ENCODE results near the gene TRMU. TPM values are rescaled to one million over a fixed set of nuclear protein-coding genes. Genes with fewer than 3 reads are reported as not detected.

TRMU gene
- total RNA-seq, 2 experiments from 2014 or later, result 84.0 to 84.6 TPM

DNA sequence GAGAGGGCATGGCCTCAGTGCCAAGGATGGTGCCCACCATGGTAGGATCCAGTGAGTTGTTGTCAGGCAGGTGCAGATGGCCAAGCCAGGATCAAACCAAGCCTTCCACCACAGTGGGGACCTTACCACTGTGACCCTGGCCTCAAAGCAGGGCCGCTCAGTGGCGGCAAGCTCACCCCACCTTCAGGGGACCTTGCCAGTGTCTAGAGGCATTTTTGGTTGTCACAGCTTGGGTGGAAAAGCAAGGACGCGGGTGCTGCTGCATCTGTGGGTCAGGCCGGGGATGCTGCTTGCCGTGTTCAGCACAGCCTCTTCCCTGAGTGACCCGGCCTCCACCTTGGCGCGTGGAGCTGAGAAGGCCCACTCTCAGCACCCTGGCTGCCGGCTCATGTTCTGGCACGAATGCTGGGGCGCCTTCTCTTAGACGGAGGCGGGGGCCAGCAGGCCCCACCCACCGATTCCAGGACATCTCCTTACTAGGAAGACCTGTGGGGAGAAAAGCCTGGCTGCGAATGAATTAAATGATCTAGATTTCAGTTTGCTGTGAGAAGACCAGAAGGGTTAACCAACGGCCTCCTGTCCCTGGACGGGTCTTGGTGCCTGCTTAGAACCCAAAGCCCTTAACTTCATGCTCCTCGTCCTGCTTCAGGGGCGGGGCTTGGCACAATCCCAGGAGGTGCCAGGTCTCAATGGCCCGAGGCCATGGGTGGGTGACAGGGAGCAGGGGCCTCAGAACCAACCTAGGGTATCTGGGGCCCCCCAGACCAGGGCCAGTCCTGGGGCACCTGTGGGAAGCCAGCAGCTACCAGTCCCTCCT is 18.9 kb downstream of the TRMU start:
- H3K4me1 Mint-ChIP-seq (ENCODE audit: low read depth), result no peaks in the 10 kb centered on the region
- H3K36me3 Mint-ChIP-seq (ENCODE audit: low read depth), result peaks cover 37% of the 10 kb centered on the region
- DNase-seq (no peak), ATAC-seq (no peak)
- H3K27me3 Mint-ChIP-seq (ENCODE audit: low read depth), result no peaks in the 10 kb centered on the region
- no peaks in the 10 kb centered on the region for H3K9me3 Mint-ChIP-seq (ENCODE audit: insufficient read depth)
- no peak overlapping the region for H3K27ac Mint-ChIP-seq
- ChIA-PET CTCF (interaction anchor here (1.5 kb wide), 1 partner anchor 187 kb away, joined by 4 read pairs; no protein-coding TSS in a partner anchor), POLR2A (no interaction called here)
- no peak overlapping the region for H3K4me3 Mint-ChIP-seq

DNA sequence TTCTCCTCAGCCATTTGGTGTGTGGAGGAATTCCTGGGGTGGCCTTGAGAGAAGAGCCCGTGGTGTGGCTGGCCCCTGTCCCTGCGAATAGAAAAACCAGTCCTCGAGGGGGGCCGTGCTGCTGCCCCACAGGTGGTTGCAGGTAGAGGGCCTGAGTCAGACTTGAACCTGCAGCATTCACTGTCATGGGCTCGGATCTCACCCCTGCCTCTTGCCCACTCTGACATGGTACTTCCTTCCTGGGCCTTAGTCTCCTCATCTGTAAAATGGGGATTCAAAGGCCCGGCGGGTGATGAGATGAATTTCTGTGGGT is 19.4 kb downstream of the TRMU start:
- DNase-seq (no peak), ATAC-seq (no peak)
- Mint-ChIP-seq H3K9me3 (ENCODE audit: insufficient read depth) (no peaks in the 10 kb centered on the region), H3K27me3 (ENCODE audit: low read depth) (no peaks in the 10 kb centered on the region), H3K4me1 (ENCODE audit: low read depth) (no peaks in the 10 kb centered on the region), H3K4me3 (no peak overlapping the region), H3K27ac (no peak overlapping the region), H3K36me3 (ENCODE audit: low read depth) (peaks cover 34% of the 10 kb centered on the region)
- CTCF ChIA-PET, result interaction anchor here (0.9 to 1.5 kb wide), 2 partner anchors 175 to 187 kb away, joined by 3 to 4 read pairs; no protein-coding TSS in a partner anchor
- POLR2A ChIA-PET, result no interaction called here

DNA sequence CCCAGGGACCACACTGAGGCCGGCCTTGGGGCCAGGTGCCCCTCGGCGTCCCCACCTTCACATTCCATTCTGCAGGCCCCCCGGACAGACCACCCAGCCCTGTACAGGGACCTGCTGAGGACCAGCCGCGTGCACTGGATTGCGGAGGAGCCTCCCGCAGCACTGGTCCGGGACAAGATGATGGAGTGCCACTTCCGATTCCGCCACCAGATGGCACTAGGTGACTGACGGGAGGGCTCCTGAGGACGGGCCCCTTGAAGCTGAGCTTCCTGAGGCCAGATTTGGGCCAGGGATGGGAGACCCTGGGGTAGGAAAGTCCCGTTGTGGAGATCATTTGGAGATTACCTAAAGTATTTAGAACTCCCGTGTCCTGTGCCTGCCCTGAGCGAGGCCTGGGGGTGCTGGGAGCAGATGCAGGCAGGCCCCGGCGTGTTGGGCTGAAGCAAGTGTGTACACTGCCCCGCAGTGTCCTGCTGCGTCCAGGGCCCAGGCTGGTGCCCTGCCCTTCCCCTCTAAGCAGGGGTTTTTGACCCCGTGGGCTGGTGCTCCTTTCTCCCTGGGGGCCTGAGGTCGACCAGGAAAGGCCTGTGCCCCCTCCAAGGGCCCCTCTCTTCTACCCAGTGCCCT is 20.0 kb downstream of the TRMU start:
- DNase-seq (peak; percentile 71), ATAC-seq (peak; percentile 66)
- POLR2A ChIA-PET, result no interaction called here
- Mint-ChIP-seq H3K4me3 (no peak overlapping the region), H3K36me3 (ENCODE audit: low read depth) (peaks cover 31% of the 10 kb centered on the region), H3K4me1 (ENCODE audit: low read depth) (no peaks in the 10 kb centered on the region), H3K9me3 (ENCODE audit: insufficient read depth) (no peaks in the 10 kb centered on the region), H3K27me3 (ENCODE audit: low read depth) (no peaks in the 10 kb centered on the region), H3K27ac (peak overlapping the region; percentile 48)
- CTCF ChIA-PET, result interaction anchor here (0.9 kb wide), 1 partner anchor 175 kb away, joined by 3 read pairs; no protein-coding TSS in a partner anchor

DNA sequence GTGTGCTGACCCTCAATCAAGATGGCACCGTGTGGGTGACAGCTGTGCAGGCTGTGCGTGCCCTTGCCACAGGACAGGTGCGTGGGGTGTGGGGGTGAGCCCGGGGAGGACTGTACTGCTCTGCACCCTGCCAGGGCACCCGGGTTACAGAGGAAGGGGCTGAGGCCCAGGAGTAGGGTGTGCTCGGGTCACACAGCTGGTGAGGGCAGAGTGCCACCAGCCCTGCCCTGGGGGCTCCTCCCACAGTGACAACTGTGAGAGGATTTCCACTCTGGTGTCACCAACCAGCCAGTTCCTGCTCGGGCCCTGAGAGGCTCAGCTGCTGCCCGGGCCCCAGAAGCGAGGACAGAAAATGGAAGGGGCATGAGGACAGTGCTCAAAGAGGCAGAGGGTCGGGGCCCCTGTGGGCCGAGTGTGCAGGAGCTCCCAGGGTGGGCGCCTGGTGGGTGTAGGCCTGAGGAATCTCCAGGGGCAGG is 20.5 kb downstream of the TRMU start:
- no peaks in the 10 kb centered on the region for H3K27me3 Mint-ChIP-seq (ENCODE audit: low read depth)
- no peak overlapping the region for H3K4me3 Mint-ChIP-seq
- peaks cover 26% of the 10 kb centered on the region for H3K36me3 Mint-ChIP-seq (ENCODE audit: low read depth)
- no peak for DNase-seq
- H3K9me3 Mint-ChIP-seq (ENCODE audit: insufficient read depth), result no peaks in the 10 kb centered on the region
- ChIA-PET POLR2A (no interaction called here), CTCF (interaction anchor here (0.9 kb wide), 2 partner anchors 12 to 174 kb away, joined by 3 to 4 read pairs; no protein-coding TSS in a partner anchor)
- no peak for ATAC-seq
- no peaks in the 10 kb centered on the region for H3K4me1 Mint-ChIP-seq (ENCODE audit: low read depth)
- H3K27ac Mint-ChIP-seq, result peak overlapping the region; percentile 39

DNA sequence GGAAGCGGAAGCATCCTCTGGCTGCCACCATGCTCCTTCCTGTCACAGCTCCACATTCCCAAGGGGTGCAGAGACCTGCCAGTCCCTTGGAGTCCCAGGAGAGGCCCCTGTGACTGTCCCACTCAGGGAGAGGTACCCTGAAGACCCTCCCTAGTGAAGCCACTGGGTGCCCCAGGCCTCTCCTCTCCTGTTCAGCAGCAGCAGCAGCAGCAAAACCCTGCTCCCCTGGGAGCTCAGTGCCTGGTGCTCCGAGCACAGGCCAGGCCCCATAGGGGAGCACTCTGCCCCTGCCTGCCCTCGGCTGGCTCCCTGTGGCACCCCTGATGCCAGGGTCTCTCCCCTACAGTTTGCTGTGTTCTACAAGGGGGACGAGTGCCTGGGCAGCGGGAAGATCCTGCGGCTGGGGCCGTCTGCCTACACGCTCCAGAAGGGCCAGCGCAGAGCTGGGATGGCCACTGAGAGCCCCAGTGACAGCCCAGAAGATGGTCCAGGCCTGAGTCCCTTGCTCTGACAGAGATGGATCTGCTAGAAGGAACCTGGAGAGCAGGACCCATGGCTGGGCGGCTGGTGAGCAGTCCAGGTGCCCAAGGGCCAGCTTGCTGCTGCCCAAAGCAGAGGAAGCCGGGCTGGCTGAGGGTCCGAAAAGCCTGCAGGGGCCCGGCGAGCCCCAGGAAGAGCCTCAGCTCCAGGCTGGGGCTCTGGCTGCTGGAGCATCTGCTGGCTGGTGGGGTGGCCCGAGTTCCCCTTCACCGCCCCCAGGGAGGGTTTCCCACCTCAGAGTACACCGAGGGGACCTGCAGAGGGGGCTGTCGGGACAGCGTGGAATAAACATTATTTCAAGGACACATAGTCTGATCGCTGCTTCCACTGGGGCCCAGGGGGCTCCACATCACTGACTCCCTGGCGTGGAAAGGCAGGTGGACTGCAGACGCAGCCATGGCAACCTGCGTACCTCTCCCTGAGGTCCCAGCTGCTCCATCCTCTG is 21.3 kb downstream of the TRMU start:
- DNase-seq, result no peak
- H3K36me3 Mint-ChIP-seq (ENCODE audit: low read depth), result peaks cover 22% of the 10 kb centered on the region
- ChIA-PET POLR2A (no interaction called here), CTCF (interaction anchor here (0.9 kb wide), 1 partner anchor 11 kb away, joined by 4 read pairs; no protein-coding TSS in a partner anchor)
- no peak for ATAC-seq
- H3K4me3 Mint-ChIP-seq, result no peak overlapping the region
- no peaks in the 10 kb centered on the region for H3K9me3 Mint-ChIP-seq (ENCODE audit: insufficient read depth)
- no peak overlapping the region for H3K27ac Mint-ChIP-seq
- H3K27me3 Mint-ChIP-seq (ENCODE audit: low read depth), result no peaks in the 10 kb centered on the region
- H3K4me1 Mint-ChIP-seq (ENCODE audit: low read depth), result no peaks in the 10 kb centered on the region

DNA sequence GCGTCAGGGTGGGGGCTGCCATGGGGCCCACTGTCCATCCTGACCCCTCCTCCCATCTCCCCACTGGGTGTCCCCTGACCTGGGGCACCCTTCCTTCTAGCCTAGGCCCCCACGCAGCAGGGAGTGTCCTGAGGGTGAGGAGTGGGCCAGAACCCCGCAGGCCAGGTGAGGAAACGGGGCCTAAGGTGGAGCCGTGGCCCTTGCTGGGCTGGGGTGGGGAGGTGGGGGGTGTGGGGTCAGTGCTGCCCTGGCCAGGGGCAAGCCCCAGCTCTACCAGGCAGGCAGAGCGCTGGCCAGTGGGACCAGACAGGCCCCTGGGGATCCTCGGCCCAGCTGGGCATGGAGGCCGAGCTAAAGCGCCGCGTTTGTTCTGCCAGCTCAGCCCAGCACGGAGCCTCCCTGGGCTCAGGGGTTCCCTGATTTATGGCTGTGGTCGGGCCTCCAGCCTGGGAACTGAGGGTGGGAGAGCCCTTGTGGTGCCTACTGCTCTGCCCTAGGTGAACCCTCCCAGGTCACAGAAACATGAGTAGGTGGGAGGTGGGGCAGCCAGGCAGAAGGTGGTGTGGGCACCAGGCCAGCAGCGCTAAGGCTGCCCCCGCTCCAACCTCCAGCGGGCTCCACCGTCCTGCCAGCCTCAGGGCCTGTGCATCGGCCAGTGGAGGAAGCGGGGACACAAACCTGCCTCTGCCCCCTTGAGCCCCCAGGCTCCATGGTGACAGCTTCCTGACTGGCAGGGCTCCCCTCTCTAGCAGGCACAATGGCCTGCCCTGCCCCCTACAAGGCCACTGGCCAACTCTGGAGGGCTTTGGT is 22.4 kb downstream of the TRMU start:
- POLR2A ChIA-PET, result interaction anchor here (0.7 kb wide), 1 partner anchor 106 kb away, joined by 3 read pairs; no protein-coding TSS in a partner anchor
- Mint-ChIP-seq H3K27me3 (ENCODE audit: low read depth) (no peaks in the 10 kb centered on the region), H3K9me3 (ENCODE audit: insufficient read depth) (no peaks in the 10 kb centered on the region), H3K36me3 (ENCODE audit: low read depth) (peaks cover 16% of the 10 kb centered on the region), H3K4me1 (ENCODE audit: low read depth) (peaks cover 2% of the 10 kb centered on the region), H3K4me3 (no peak overlapping the region), H3K27ac (no peak overlapping the region)
- DNase-seq, result no peak
- ATAC-seq, result no peak
- CTCF ChIA-PET, result no interaction called here

DNA sequence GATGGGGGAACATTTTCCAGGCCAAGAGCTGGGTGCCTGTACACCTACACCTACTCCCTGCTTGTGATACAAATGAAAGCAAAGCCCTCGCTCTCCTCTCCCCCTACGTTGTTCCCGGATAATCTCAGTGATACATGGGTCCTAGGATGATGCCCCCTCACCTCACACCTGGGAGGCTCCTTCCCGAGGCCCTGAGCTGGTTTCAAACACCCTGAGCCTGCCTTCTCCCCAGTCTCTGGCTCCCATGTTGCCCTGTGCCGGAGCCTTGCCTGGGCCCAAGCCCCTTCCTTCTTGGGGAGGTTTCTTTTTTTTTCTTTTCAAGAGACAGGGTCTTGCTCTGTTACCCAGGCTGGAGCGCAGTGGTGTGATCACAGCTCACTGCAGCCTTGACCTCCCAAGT is 23.3 kb downstream of the TRMU start:
- POLR2A ChIA-PET, result interaction anchor here (0.7 to 1.4 kb wide), 2 partner anchors 22 to 105 kb away, joined by 3 read pairs; no protein-coding TSS in a partner anchor
- CTCF ChIA-PET, result interaction anchor here (0.8 kb wide), 1 partner anchor 9 kb away, joined by 3 read pairs; no protein-coding TSS in a partner anchor

DNA sequence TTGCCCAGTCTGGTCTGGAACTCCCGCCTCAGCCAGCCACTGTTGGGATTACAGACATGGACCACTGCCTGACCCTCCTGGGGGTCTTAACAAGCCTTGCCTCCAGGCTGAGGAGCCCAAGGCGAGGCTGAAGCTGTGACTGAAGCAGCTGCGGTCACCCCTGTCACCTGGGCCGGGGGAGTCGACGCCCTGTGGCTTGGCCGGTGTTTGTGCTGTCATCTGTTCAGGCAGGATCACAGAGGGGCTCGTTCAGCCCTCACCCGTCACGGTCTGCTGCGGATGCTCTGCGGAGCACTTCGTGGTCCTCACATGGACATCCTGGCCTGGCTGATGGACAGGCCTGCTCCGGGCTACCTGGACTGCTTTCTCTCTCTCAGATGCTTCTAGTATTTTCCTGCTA is 23.8 kb downstream of the TRMU start:
- no peak overlapping the region for H3K4me3 Mint-ChIP-seq
- ChIA-PET CTCF (interaction anchor here (0.8 kb wide), 1 partner anchor 9 kb away, joined by 3 read pairs; no protein-coding TSS in a partner anchor), POLR2A (interaction anchor here (1.4 kb wide), 1 partner anchor 23 kb away, joined by 3 read pairs; no protein-coding TSS in a partner anchor)
- ATAC-seq, result no peak
- DNase-seq, result no peak
- H3K27me3 Mint-ChIP-seq (ENCODE audit: low read depth), result no peaks in the 10 kb centered on the region
- H3K9me3 Mint-ChIP-seq (ENCODE audit: insufficient read depth), result no peaks in the 10 kb centered on the region
- H3K4me1 Mint-ChIP-seq (ENCODE audit: low read depth), result peaks cover 2% of the 10 kb centered on the region
- no peak overlapping the region for H3K27ac Mint-ChIP-seq
- H3K36me3 Mint-ChIP-seq (ENCODE audit: low read depth), result peaks cover 9% of the 10 kb centered on the region

More for the DNA sequence above, 23.3 kb downstream of the TRMU start:
- Mint-ChIP-seq H3K9me3 (ENCODE audit: insufficient read depth) (no peaks in the 10 kb centered on the region), H3K27me3 (ENCODE audit: low read depth) (no peaks in the 10 kb centered on the region), H3K36me3 (ENCODE audit: low read depth) (peaks cover 13% of the 10 kb centered on the region), H3K4me3 (no peak overlapping the region), H3K27ac (no peak overlapping the region), H3K4me1 (ENCODE audit: low read depth) (peaks cover 2% of the 10 kb centered on the region)
- no peak for DNase-seq
- no peak for ATAC-seq

DNA sequence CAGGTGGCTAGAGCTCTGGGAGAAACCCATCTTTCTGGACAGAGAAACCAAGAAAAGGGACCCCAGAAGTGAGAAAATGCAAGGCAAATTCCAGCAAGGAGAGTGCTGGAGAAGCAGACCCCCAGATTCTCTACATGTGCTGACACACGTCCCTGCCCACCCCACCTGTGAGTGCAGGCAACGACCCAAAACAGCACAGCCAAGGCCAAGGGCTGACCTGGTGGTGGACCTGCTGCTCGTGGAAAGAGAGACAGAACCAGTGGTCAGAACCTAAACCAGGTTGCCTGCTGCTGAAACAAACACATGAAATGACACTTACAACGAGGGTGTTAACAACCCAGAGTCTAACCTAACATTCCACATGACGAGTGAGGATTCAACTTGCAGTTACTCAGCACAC is 24.6 kb downstream of the TRMU start:
- H3K9me3 Mint-ChIP-seq (ENCODE audit: insufficient read depth), result no peaks in the 10 kb centered on the region
- H3K4me1 Mint-ChIP-seq (ENCODE audit: low read depth), result peaks cover 2% of the 10 kb centered on the region
- H3K27ac Mint-ChIP-seq, result no peak overlapping the region
- DNase-seq (no peak), ATAC-seq (no peak)
- H3K27me3 Mint-ChIP-seq (ENCODE audit: low read depth), result no peaks in the 10 kb centered on the region
- ChIA-PET POLR2A (no interaction called here), CTCF (no interaction called here)
- peaks cover 9% of the 10 kb centered on the region for H3K36me3 Mint-ChIP-seq (ENCODE audit: low read depth)
- H3K4me3 Mint-ChIP-seq, result no peak overlapping the region

DNA sequence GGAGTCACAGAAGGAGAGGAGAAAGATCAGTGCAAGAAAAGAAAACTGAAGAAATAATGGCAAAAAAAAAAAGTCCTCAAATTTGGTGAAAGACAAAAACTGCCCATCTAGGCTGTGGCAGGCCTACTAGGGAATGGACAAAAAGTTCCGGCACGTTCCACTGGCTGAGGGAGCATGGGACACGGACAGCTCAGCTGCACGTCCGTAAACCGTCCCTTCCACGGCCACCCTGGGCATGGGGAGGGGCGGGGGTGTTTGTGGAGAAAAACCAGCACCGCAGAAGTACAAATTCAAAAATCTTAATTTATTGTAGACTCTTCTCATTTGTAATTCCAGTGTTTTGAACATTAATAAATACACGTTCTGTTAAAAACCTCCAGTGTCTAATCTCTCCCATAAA is 25.4 kb downstream of the TRMU start:
- H3K4me1 Mint-ChIP-seq (ENCODE audit: low read depth), result peaks cover 2% of the 10 kb centered on the region
- ATAC-seq (no peak), DNase-seq (no peak)
- no peaks in the 10 kb centered on the region for H3K9me3 Mint-ChIP-seq (ENCODE audit: insufficient read depth)
- no peaks in the 10 kb centered on the region for H3K27me3 Mint-ChIP-seq (ENCODE audit: low read depth)
- H3K4me3 Mint-ChIP-seq, result no peak overlapping the region
- no peak overlapping the region for H3K27ac Mint-ChIP-seq
- POLR2A ChIA-PET, result no interaction called here
- CTCF ChIA-PET, result no interaction called here
- peaks cover 4% of the 10 kb centered on the region for H3K36me3 Mint-ChIP-seq (ENCODE audit: low read depth)

DNA sequence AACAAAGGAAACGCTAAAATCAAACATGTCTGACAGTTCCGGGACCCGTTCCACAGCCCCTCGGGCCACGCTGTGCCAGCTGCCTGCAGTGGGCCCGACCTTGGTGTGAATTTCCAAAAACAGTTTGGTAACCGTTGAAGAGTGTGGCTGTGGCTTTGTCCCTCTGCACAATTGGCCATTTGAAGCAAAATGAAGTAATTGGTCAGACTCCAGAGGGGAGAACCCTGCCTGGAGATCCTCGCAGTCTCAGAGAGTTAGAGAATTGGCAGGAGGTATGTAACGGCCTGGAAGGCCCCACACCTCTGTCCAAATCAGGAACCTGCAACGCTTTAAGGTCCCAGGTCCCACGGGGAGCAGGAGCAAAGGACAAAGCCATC is 26.3 kb downstream of the TRMU start:
- DNase-seq (no peak), ATAC-seq (no peak)
- Mint-ChIP-seq H3K4me3 (no peak overlapping the region), H3K27me3 (ENCODE audit: low read depth) (no peaks in the 10 kb centered on the region), H3K27ac (no peak overlapping the region), H3K9me3 (ENCODE audit: insufficient read depth) (no peaks in the 10 kb centered on the region), H3K4me1 (ENCODE audit: low read depth) (peaks cover 2% of the 10 kb centered on the region), H3K36me3 (ENCODE audit: low read depth) (peaks cover 4% of the 10 kb centered on the region)
- POLR2A ChIA-PET, result no interaction called here
- CTCF ChIA-PET, result no interaction called here

Data from activated CD8-positive, alpha-beta T cell treated with anti-CD3 and anti-CD28 coated beads, Interleukin-2, amount 10 ng/mL, durations not matched to agents 7 days and 5 days (primary cell).